ENCODE measurements around the gene ZNF436.

The ZNF436 gene

DNA sequence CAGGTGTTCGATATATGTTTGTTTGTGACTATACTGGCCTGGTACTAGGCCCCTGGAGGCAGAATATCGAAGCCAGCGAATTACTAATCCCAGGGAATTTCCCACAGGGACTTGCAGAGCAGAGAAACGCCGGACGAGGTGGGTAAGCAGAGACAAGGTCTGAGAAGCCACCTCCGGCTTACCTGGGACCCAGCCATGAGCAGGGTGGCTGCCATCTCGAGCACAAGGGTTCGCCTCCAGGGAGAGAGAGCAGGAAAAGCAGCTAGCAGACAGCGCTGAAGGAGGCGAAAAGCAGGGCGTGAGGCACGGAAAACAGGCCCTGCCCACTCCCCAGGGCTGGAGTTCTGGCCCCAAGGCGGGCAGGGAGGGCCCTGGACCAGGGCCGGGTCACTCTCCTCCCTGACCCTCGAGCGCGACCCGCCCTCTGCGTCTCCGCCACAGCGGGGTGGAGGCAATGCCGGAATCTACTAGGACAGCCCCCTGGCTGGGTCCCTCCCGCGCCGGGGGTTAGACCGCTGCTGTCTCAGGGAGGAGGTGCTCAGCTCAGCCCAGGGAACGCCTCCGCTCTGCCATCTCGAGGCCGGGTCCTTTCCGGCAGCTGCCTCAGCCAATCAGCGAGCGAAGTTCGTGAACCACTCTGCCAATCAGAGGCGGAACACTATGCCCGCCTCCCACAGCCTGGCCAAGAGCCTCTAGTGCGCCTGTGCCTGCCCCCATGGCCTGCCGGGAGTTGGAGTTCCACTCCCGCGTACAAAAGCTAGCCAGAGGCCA is 1.7 kb downstream of the ZNF436 start:
- Histone ChIP-seq H3K18ac (ENCODE audit: low read length) (peak overlapping the region; percentile 81), H3K79me2 (ENCODE audit: control insufficient read depth, insufficient read depth, low read length) (no peaks in the 10 kb centered on the region), H2BK15ac (replicated peaks; ENCODE audit: low read depth) (no peak overlapping the region), H3K56ac (ENCODE audit: low read length) (peak overlapping the region; percentile 95), H3K36me3 (ENCODE audit: control insufficient read depth, insufficient read depth, low read length) (no peaks in the 10 kb centered on the region), H2BK120ac (ENCODE audit: low read depth, low read length) (peak overlapping the region; percentile 68), H3K27me3 (ENCODE audit: insufficient read depth, low read length, poor library complexity) (peaks cover under 1% of the 10 kb centered on the region), H3K4me2 (ENCODE audit: low read length) (peak overlapping the region; percentile 77), H4K5ac (ENCODE audit: low read length) (no peak overlapping the region), H3K4me1 (ENCODE audit: control insufficient read depth, low read depth, low read length) (peaks cover 26% of the 10 kb centered on the region), H2BK5ac (ENCODE audit: low read length) (peak overlapping the region; percentile 94), H3K4me3 (ENCODE audit: low read length) (peak overlapping the region; percentile 67), H2AK5ac (ENCODE audit: low read length) (no peak overlapping the region), H3K9ac (ENCODE audit: low read length) (peak overlapping the region; percentile 94), H3K27ac (ENCODE audit: low read depth, low read length) (peak overlapping the region; percentile 86), H3K4ac (ENCODE audit: low read depth, low read length) (peak overlapping the region; percentile 84), H4K8ac (ENCODE audit: low read depth, low read length) (no peak overlapping the region), H3K23ac (ENCODE audit: low read length) (no peak overlapping the region), H3K79me1 (ENCODE audit: low read length) (peaks cover 4% of the 10 kb centered on the region)
- DNase-seq = peak; percentile 100
- WGBS (ENCODE audit: extremely low coverage, insufficient coverage, low lambda C conversion rate) = no CpG with 5 or more reads among the region's 41 CpGs

GRCh38 chr1:23367451-23367790 is 2.2 kb downstream of the ZNF436 start:
- H2BK5ac ChIP-seq (ENCODE audit: low read length) = no peak overlapping the region
- peaks cover 22% of the 10 kb centered on the region for H3K4me1 ChIP-seq (ENCODE audit: control insufficient read depth, low read depth, low read length)
- peak overlapping the region; percentile 95 for H3K56ac ChIP-seq (ENCODE audit: low read length)
- H2AK5ac ChIP-seq (ENCODE audit: low read length) = no peak overlapping the region
- no CpG with 5 or more reads among the region's 9 CpGs for WGBS (ENCODE audit: extremely low coverage, insufficient coverage, low lambda C conversion rate)
- DNase-seq = no peak
- H2BK15ac ChIP-seq (replicated peaks; ENCODE audit: low read depth) = no peak overlapping the region
- H3K79me1 ChIP-seq (ENCODE audit: low read length) = peaks cover 4% of the 10 kb centered on the region
- no peak overlapping the region for H2BK120ac ChIP-seq (ENCODE audit: low read depth, low read length)
- H3K4ac ChIP-seq (ENCODE audit: low read depth, low read length) = peak overlapping the region; percentile 50
- peak overlapping the region; percentile 67 for H3K27ac ChIP-seq (ENCODE audit: low read depth, low read length)
- no peak overlapping the region for H4K5ac ChIP-seq (ENCODE audit: low read length)
- no peak overlapping the region for H3K23ac ChIP-seq (ENCODE audit: low read length)
- no peaks in the 10 kb centered on the region for H3K79me2 ChIP-seq (ENCODE audit: control insufficient read depth, insufficient read depth, low read length)
- H3K36me3 ChIP-seq (ENCODE audit: control insufficient read depth, insufficient read depth, low read length) = peaks cover 5% of the 10 kb centered on the region
- H3K4me2 ChIP-seq (ENCODE audit: low read length) = peak overlapping the region; percentile 77
- H3K27me3 ChIP-seq (ENCODE audit: insufficient read depth, low read length, poor library complexity) = peaks cover 2% of the 10 kb centered on the region
- H3K18ac ChIP-seq (ENCODE audit: low read length) = peak overlapping the region; percentile 33
- H4K8ac ChIP-seq (ENCODE audit: low read depth, low read length) = no peak overlapping the region
- H3K4me3 ChIP-seq (ENCODE audit: low read length) = peak overlapping the region; percentile 67
- H3K9ac ChIP-seq (ENCODE audit: low read length) = peak overlapping the region; percentile 94

- no peak overlapping the region for H3K27ac ChIP-seq (ENCODE audit: low read depth, low read length)
- H3K79me1 ChIP-seq (ENCODE audit: low read length) = peaks cover 4% of the 10 kb centered on the region
- no CpG with 5 or more reads among the region's 5 CpGs for WGBS (ENCODE audit: extremely low coverage, insufficient coverage, low lambda C conversion rate)
Measured at GRCh38 chr1:23366598-23366997, 3.0 kb downstream of the ZNF436 start.

DNA sequence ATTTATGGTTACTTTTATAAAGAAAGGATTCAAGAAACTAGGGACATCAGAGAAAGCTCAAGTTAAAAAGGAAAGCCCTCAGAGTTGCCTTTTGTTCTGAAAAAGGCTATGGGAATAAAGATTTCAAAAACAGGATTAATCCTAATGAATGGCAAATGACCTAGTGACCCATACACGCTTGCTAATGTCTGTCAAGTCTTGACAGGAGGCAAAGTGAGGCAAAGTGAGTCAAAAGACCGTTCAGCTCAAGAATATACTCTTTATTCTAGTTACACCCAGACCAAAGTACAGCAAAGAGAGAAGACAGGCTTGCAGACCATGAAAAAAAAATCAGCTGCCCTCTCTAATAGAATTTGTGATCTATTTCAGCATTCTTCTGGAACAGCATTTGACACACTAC is 3.5 kb downstream of the ZNF436 start:
- Histone ChIP-seq H3K4me2 (ENCODE audit: low read length) (no peak overlapping the region), H2BK5ac (ENCODE audit: low read length) (no peak overlapping the region), H3K56ac (ENCODE audit: low read length) (no peak overlapping the region), H3K36me3 (ENCODE audit: control insufficient read depth, insufficient read depth, low read length) (peaks cover 11% of the 10 kb centered on the region), H2AK5ac (ENCODE audit: low read length) (no peak overlapping the region), H2BK15ac (replicated peaks; ENCODE audit: low read depth) (no peak overlapping the region), H3K4me3 (ENCODE audit: low read length) (no peak overlapping the region), H3K4ac (ENCODE audit: low read depth, low read length) (no peak overlapping the region), H4K5ac (ENCODE audit: low read length) (no peak overlapping the region), H3K23ac (ENCODE audit: low read length) (no peak overlapping the region), H3K79me1 (ENCODE audit: low read length) (peaks cover 4% of the 10 kb centered on the region), H3K27me3 (ENCODE audit: insufficient read depth, low read length, poor library complexity) (peaks cover 2% of the 10 kb centered on the region), H2BK120ac (ENCODE audit: low read depth, low read length) (no peak overlapping the region), H3K4me1 (ENCODE audit: control insufficient read depth, low read depth, low read length) (peaks cover 16% of the 10 kb centered on the region), H3K79me2 (ENCODE audit: control insufficient read depth, insufficient read depth, low read length) (no peaks in the 10 kb centered on the region), H3K9ac (ENCODE audit: low read length) (no peak overlapping the region), H4K8ac (ENCODE audit: low read depth, low read length) (no peak overlapping the region), H3K27ac (ENCODE audit: low read depth, low read length) (no peak overlapping the region), H3K18ac (ENCODE audit: low read length) (no peak overlapping the region)
- DNase-seq = no peak
- no CpG with 5 or more reads among the region's 2 CpGs for WGBS (ENCODE audit: extremely low coverage, insufficient coverage, low lambda C conversion rate)

More at GRCh38 chr1:23366598-23366997, 3.0 kb downstream of the ZNF436 start:
- Histone ChIP-seq H3K18ac (ENCODE audit: low read length) (no peak overlapping the region), H3K4me1 (ENCODE audit: control insufficient read depth, low read depth, low read length) (peaks cover 19% of the 10 kb centered on the region), H3K23ac (ENCODE audit: low read length) (no peak overlapping the region), H4K5ac (ENCODE audit: low read length) (no peak overlapping the region), H3K4me2 (ENCODE audit: low read length) (no peak overlapping the region), H2AK5ac (ENCODE audit: low read length) (no peak overlapping the region), H3K9ac (ENCODE audit: low read length) (no peak overlapping the region), H3K56ac (ENCODE audit: low read length) (no peak overlapping the region), H2BK120ac (ENCODE audit: low read depth, low read length) (no peak overlapping the region), H2BK5ac (ENCODE audit: low read length) (no peak overlapping the region), H3K4ac (ENCODE audit: low read depth, low read length) (no peak overlapping the region), H3K36me3 (ENCODE audit: control insufficient read depth, insufficient read depth, low read length) (peaks cover 9% of the 10 kb centered on the region), H3K4me3 (ENCODE audit: low read length) (no peak overlapping the region), H3K79me2 (ENCODE audit: control insufficient read depth, insufficient read depth, low read length) (no peaks in the 10 kb centered on the region), H2BK15ac (replicated peaks; ENCODE audit: low read depth) (no peak overlapping the region), H4K8ac (ENCODE audit: low read depth, low read length) (no peak overlapping the region), H3K27me3 (ENCODE audit: insufficient read depth, low read length, poor library complexity) (peaks cover 2% of the 10 kb centered on the region)
- DNase-seq = no peak

DNA sequence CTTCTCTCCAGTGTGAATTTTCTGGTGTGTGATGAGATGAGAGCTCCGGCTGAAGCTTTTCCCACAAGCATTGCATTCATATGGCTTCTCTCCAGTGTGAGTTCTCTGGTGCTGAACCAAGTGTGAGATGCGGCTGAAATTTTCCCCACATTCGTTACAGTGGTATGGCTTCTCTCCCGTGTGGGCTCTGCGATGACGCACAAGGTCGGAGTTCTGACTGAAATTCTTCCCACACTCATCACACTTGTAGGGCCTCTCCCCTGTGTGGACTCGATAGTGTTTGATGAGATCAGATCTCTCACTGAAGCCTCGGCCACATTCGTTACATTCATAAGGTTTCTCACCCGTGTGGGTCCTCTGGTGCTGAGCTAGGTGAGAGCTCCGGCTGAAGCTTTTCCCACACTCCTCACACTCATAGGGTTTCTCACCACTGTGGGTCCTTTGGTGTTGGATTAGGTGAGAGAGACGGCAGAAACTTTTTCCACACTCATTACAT is 7.4 kb downstream of the ZNF436 start:
- Histone ChIP-seq H4K8ac (ENCODE audit: low read depth, low read length) (no peak overlapping the region), H3K23ac (ENCODE audit: low read length) (no peak overlapping the region)

More for the DNA sequence above, 7.4 kb downstream of the ZNF436 start:
- no peak overlapping the region for H2BK15ac ChIP-seq (replicated peaks; ENCODE audit: low read depth)
- H3K4ac ChIP-seq (ENCODE audit: low read depth, low read length) = no peak overlapping the region
- H3K36me3 ChIP-seq (ENCODE audit: control insufficient read depth, insufficient read depth, low read length) = peaks cover 11% of the 10 kb centered on the region
- peaks cover 12% of the 10 kb centered on the region for H3K27me3 ChIP-seq (ENCODE audit: insufficient read depth, low read length, poor library complexity)
- H3K4me1 ChIP-seq (ENCODE audit: control insufficient read depth, low read depth, low read length) = no peaks in the 10 kb centered on the region
- no peak overlapping the region for H3K18ac ChIP-seq (ENCODE audit: low read length)
- no peaks in the 10 kb centered on the region for H3K79me1 ChIP-seq (ENCODE audit: low read length)
- H3K27ac ChIP-seq (ENCODE audit: low read depth, low read length) = no peak overlapping the region
- no peak overlapping the region for H2BK120ac ChIP-seq (ENCODE audit: low read depth, low read length)
- no peak overlapping the region for H3K9ac ChIP-seq (ENCODE audit: low read length)
- H3K56ac ChIP-seq (ENCODE audit: low read length) = no peak overlapping the region
- WGBS (ENCODE audit: extremely low coverage, insufficient coverage, low lambda C conversion rate) = no CpG with 5 or more reads among the region's 13 CpGs
- H3K79me2 ChIP-seq (ENCODE audit: control insufficient read depth, insufficient read depth, low read length) = no peaks in the 10 kb centered on the region
- DNase-seq = no peak
- peak overlapping the region; percentile 3 for H3K4me3 ChIP-seq (ENCODE audit: low read length)
- no peak overlapping the region for H4K5ac ChIP-seq (ENCODE audit: low read length)
- no peak overlapping the region for H2BK5ac ChIP-seq (ENCODE audit: low read length)
- H2AK5ac ChIP-seq (ENCODE audit: low read length) = no peak overlapping the region
- H3K4me2 ChIP-seq (ENCODE audit: low read length) = no peak overlapping the region

Data from mesendoderm (in vitro differentiated cells).